Gastroesophageal sphincter (tissue), 4 donors: Measurements from ENCODE around the gene FYN. TPM values are rescaled to one million over a fixed set of nuclear protein-coding genes. Genes with fewer than 3 reads are reported as not detected.

Experiments
- ATAC-seq: fragments of 150-250 bp; one replicate; pipeline ENCODE4 v1.9.1; 2016; ENCODE audit warnings: mild to moderate bottlenecking, moderate library complexity
- H3K27ac ChIP-seq, 4 donors: fragments of 200-600 bp; sonication (generic) in 3 of 4; 1 replicate in 3 of 4; 2 replicates in 1 of 4; pipeline ENCODE4 v1.5.1; 2016 to 2019
- H3K27me3 ChIP-seq: fragments of 200-600 bp; sonication (generic); one replicate; pipeline ENCODE4 v1.5.1; 2019
- H3K36me3 ChIP-seq, 2 donors: fragments of 200-600 bp; sonication (generic); one replicate each; pipeline ENCODE4 v1.5.1; 2019; ENCODE audit warnings: control low read depth in 1 of 2
- H3K4me1 ChIP-seq, 3 donors: fragments of 200-600 bp; sonication (generic); 1 replicate in 2 of 3; 2 replicates in 1 of 3; pipeline ENCODE4 v1.5.1; 2016 to 2019; ENCODE audit warnings: control low read depth in 2 of 3
- H3K4me3 ChIP-seq, 2 donors: fragments of 200-600 bp; sonication (generic); one replicate each; pipeline ENCODE4 v1.5.1; 2019; ENCODE audit warnings: mild to moderate bottlenecking in 1 of 2, moderate library complexity in 1 of 2
- H3K9me3 ChIP-seq, 3 donors: fragments of 200-600 bp; sonication (generic); one replicate each; pipeline ENCODE4 v1.5.1; 2017 to 2019; ENCODE audit warnings: control low read depth in 2 of 3
- CTCF ChIP-seq, 4 experiments: fragments of 200-600 bp in 2 of 4; fragments of 450-650 bp in 2 of 4; sonication (generic) in 1 of 4; IDR thresholded peaks; one replicate each; pipeline ENCODE4 v1.5.1; 2017 to 2019; ENCODE audit warnings: antibody characterized with exemption in 4 of 4, mild to moderate bottlenecking in 2 of 4, moderate library complexity in 2 of 4
- EP300 ChIP-seq: sonication (generic); formaldehyde crosslinking; IDR thresholded peaks from one replicate; pipeline ENCODE4 v1.6.1; 2017; ENCODE audit warnings: antibody characterized with exemption, mild to moderate bottlenecking
- POLR2A ChIP-seq, 2 donors: fragments of 450-650 bp; IDR thresholded peaks; one replicate each; pipeline ENCODE4 v1.6.1; 2017; ENCODE audit warnings: antibody characterized with exemption in 2 of 2, mild to moderate bottlenecking in 2 of 2, moderate library complexity in 1 of 2
- POLR2AphosphoS5 ChIP-seq: sonication (generic); formaldehyde crosslinking; IDR thresholded peaks from one replicate; pipeline ENCODE4 v1.6.1; 2017; ENCODE audit warnings: antibody characterized with exemption
- WGBS, 2 donors: methylation state at CpG; one replicate each; pipeline ENCODE4 v1.1.5; 2018; ENCODE audit warnings: low coverage in 1 of 2; 5-methylcytosine and 5-hydroxymethylcytosine counted together
- total RNA-seq, 4 donors: library from RNA; depleted of rRNA; stranded (reverse); fragments of >200 nt; gene quantifications; one replicate each; pipeline ENCODE4 v1.1.0, GENCODE V29; 2016

The FYN gene
- total RNA-seq, 4 donors from 2014 or later = 58.6 to 101 (median 69.9) TPM

GRCh38 chr6:111844921-111845320, 28.3 kb downstream of the FYN start:
- no peaks in the 10 kb centered on the region for H3K36me3 ChIP-seq
- no peaks in the 10 kb centered on the region for H3K9me3 ChIP-seq
- no peak for TF ChIP-seq EP300
- no peak for TF ChIP-seq CTCF (IDR thresholded peaks at IDR 0.05)
- TF ChIP-seq POLR2AphosphoS5 = no peak
- TF ChIP-seq POLR2A (IDR thresholded peaks at IDR 0.05) = no peak
- no peak overlapping the region for H3K27ac ChIP-seq
- H3K4me1 ChIP-seq = peaks cover 0 to 67% (median 6%) of the 10 kb centered on the region in 3 donors
- no peak overlapping the region for H3K4me3 ChIP-seq
- no CpG with 5 or more reads among the region's 2 CpGs for WGBS, 2 donors
- no peaks in the 10 kb centered on the region for H3K27me3 ChIP-seq
- no peak for ATAC-seq

- Histone ChIP-seq H3K4me1 (peaks cover 0 to 67% (median 6%) of the 10 kb centered on the region in 3 donors), H3K36me3 (no peaks in the 10 kb centered on the region), H3K9me3 (no peaks in the 10 kb centered on the region), H3K4me3 (no peak overlapping the region), H3K27ac (no peak overlapping the region), H3K27me3 (no peaks in the 10 kb centered on the region)
- 78 to 83% methylated on average over 2 to 4 of the region's 4 CpGs for WGBS, 2 donors
- no peak for ATAC-seq
- TF ChIP-seq POLR2AphosphoS5 (no peak), POLR2A (IDR thresholded peaks at IDR 0.05) (no peak), CTCF (IDR thresholded peaks at IDR 0.05) (no peak), EP300 (no peak)
Measured at GRCh38 chr6:111844376-111844775, 28.9 kb downstream of the FYN start.

GRCh38 chr6:111843347-111844147, 29.7 kb downstream of the FYN start:
- H3K36me3 ChIP-seq = no peaks in the 10 kb centered on the region
- WGBS, 2 donors = 96 to 97% methylated on average over 4 to 6 of the region's 7 CpGs
- H3K9me3 ChIP-seq = no peaks in the 10 kb centered on the region
- ATAC-seq = no peak
- no peak overlapping the region for H3K4me3 ChIP-seq
- H3K27me3 ChIP-seq = no peaks in the 10 kb centered on the region
- H3K4me1 ChIP-seq = peaks cover 0 to 59% (median 6%) of the 10 kb centered on the region in 3 donors
- peak overlapping the region in 1 of 4 donors; percentile 7 for H3K27ac ChIP-seq
- no peak for TF ChIP-seq CTCF (IDR thresholded peaks at IDR 0.05)
- TF ChIP-seq POLR2AphosphoS5 = no peak
- no peak for TF ChIP-seq EP300
- TF ChIP-seq POLR2A (IDR thresholded peaks at IDR 0.05) = no peak

GRCh38 chr6:111842891-111843290, 30.4 kb downstream of the FYN start:
- 63 to 83% methylated on average over 4 of the region's 4 CpGs for WGBS, 2 donors

More at GRCh38 chr6:111842891-111843290, 30.4 kb downstream of the FYN start:
- Histone ChIP-seq H3K36me3 (no peaks in the 10 kb centered on the region), H3K4me3 (no peak overlapping the region), H3K27ac (peak overlapping the region in 1 of 4 donors; percentile 17), H3K27me3 (no peaks in the 10 kb centered on the region), H3K4me1 (peaks cover 0 to 57% (median 6%) of the 10 kb centered on the region in 3 donors), H3K9me3 (no peaks in the 10 kb centered on the region)
- TF ChIP-seq POLR2A (IDR thresholded peaks at IDR 0.05) (no peak), CTCF (IDR thresholded peaks at IDR 0.05) (no peak), EP300 (no peak), POLR2AphosphoS5 (no peak)
- ATAC-seq = no peak
